Measurements from ENCODE around the gene CCNL1.
A peak's percentile ranks its signal among the peaks of the same experiment; 100 is the strongest.

The CCNL1 gene

DNA sequence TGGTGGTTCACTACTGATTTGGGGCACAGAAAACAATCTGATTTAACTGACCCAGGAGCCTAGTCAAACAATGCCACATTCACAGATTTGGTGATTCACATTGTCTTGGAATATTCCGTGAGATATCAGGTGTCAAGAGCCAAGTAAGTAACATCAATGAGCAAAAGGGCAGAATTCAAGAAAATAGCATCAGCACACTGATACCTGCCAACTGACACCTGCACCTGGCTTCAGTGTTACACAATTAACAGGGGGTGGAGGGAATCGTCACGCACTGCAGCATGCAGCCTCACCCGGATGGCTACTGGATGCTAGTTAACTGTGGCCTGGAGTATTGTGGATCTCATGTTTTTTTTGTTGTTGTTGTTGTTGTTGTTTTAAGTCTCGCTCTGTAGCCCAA is 17.6 kb downstream of the CCNL1 start:
- no peak for DNase-seq

- DNase-seq = no peak
These were observed 19.9 kb downstream of the CCNL1 start for GRCh38 chr3:157139938-157140534.

DNA sequence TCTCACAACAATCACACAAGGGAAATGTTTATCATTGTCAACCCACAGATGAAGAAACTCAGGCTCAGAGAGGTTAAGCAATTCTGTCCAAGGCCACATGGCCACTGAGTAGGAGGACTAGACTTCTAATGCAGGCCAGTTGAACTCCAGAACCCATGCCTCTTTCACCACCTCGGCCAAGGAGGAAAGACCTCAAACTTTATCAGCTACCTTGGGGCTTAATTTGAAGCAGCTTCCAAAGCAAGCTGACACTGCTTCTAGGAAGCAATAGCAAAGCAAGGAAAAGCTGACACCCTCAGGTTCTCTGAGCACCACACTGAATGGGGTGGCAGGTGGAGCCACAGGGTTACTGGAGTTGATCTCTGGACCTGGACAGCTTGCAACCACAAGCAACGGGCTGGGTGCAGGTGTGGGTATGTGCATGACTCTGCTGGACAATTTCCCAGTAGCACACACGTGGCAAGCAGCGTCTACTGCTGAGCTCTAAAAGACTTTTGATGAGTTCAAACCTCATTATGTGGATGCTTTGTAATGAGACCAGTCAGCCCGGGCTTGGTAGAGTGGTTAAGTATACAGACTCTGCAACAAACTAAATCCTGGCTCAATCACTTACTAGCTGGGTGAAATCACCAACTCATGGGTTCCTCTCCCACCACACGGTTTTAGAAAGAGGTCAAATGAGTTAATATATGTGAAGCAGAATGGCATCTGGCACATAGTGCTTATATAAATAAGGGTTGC is 23.1 kb downstream of the CCNL1 start:
- DNase-seq = no peak

DNA sequence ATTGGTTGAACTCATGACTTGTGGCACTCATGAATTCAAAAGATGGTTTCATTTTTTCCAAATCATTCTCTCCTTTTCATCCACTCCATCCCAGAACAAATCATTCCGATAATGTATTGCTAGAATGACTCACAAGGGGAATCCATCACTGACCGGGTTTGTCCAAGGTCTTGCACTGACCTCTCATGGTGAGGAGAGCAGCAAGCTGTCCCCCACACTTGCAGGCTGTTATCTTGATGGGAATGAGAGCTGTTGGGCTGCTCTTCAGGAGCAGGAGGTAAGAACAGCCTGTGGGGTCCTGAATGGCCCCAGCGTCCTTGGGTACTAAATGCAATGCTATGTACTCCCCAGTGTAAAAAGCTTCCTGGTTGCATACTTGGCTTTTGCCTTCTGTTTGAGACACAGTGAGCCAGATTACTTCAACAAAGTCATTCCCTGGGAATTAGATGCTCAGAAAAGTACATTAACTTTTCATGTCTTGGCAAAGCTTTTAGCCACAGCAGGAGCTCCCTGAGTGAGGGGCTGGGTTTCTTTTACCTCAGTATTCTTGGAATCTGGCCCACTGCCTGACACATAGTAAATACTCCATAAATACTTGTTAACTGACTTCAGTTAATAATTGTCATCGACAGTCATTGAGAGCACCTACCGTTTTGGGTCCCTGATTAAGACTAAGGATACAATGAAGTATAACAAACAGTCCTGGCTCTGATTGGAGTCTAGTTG is 24.1 kb downstream of the CCNL1 start:
- no peak for DNase-seq

- DNase-seq = no peak
These were observed 25.2 kb downstream of the CCNL1 start for GRCh38 chr3:157134620-157135191.

GRCh38 chr3:157133434-157134320 is 26.3 kb downstream of the CCNL1 start:
- no peak for DNase-seq

DNA sequence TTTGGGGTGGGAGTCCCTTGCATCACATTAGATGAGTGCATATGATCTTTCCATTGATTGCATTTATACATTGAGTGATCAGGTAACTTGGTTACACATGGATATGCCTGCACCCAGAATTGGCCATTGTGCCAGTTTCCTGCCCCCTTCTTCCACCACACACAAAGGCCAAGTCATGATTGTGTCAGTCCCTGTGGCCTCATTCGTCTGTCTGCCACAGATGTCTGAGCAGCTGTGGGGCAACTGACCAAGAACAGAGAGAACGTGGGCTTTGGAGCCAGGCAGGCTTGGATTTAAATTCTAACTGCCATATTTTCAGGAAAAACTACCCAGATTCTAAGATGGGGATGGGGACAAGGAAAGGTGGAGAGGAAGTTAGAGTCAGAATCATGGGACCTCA is 27.0 kb downstream of the CCNL1 start:
- no peak for DNase-seq

GRCh38 chr3:157132341-157132740 is 27.6 kb downstream of the CCNL1 start:
- no peak for DNase-seq

- DNase-seq = no peak
These were observed 28.1 kb downstream of the CCNL1 start for GRCh38 chr3:157131861-157132260.

- DNase-seq = peak in 1 of 2 experiments; percentile 49
These were observed 29.3 kb downstream of the CCNL1 start for GRCh38 chr3:157130467-157131251.

GRCh38 chr3:157129803-157130466 is 30.0 kb downstream of the CCNL1 start:
- no peak for DNase-seq

DNA sequence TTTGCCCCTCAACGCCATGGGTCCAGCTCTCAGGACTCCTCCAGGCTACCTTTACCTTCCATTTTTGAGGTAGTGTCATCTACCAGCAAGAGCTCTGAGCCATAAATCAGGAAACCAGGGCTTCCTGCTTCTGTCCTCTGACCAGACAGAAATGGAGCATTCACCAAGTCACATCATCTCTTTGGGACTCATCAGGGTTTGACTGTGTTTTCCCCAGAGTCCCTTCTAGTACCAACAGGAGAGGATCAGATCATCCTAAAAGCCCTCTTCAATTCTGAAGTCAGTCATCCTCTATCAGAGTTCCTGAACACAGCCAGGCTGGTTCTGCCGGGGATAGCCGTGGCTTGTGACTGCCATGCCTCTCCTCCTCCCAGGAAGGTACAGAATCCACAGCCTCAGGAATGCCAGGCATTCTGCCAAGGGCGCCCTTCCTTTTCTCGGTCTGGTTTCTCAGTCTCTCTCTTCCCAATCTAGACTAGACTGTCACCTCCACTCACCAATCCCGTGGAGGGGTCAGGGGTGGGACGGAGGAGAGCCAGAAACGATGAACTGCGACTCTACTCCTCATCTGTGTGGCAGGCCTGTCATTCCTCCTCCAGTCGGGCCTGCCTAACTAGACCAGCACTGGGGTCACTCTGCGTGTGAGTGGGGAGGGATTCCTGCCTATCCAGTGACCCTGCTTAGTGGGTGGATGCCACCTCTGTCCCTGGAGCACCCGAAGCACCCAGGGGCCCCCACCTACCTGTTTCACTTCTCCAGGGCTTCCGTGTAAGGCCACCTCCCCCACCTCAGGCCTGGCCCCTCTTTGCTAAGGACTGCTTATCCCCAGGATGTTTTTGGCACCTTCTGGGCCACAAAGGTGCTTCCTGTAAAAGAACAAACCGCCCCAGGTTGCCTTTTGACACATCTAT is 30.9 kb downstream of the CCNL1 start:
- DNase-seq = no peak

DNA sequence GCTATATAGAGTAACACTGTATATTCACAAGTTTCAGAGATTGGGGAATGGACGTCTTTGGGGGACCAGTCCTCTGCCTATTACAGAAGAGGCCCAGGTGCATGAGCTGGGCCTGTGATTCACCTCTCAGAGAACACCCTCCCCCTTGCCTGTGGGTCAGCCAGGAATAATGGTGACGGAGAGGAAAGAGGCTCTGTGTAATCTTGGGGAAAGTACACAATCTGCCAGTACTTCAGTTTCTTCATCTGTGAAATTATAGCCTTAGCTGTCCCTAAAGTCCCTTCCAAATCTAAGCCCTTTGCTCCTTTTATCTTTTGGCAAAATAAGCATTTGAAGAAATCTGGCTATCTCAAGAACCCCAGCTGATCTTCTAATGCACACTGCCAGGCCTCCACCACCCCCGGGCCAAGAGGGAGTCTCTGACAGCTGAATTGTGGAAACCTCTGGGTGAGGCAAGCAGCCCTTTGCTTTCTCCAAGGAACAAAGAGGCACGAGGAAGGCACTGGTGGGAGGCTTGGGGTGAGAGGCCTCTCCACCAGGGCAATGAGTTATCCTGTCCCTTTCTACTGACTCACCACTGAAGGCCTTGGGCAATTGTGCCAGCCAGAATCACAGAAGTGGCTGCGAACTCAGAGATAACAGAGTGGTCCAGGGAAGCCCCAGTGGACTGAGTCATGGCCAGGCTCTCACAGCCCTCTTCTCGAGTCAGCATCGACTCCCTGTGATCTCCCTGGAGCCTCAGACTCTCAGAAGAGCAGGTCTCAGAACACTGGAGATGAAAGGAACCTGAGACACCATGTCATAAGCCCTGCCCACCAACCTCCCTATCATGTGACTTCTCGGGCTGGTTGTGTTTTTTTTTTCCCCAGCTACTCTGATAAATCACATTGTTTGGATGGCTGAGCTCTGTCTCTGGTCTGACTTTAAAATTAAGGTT is 31.8 kb downstream of the CCNL1 start:
- DNase-seq = peak in 1 of 2 experiments; percentile 46

DNA sequence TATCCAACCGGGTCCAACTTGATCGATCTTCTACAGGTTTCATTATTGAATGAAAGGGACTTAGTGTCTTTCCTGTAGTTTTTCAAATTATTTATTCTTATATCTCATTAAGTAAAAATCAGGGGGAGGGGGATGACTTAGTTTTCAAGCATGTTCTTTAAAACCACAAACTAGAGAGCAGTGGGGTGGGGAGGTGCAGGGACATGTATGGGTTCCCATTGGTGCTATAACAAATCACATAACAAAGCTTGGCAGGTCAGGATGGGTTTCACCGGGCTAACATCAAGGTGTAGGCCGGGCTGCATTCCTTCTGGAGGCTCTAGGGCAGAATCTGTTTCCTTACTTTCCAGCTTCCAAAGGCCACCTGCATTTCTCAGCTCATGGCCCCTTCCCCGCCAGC is 32.7 kb downstream of the CCNL1 start:
- no peak for DNase-seq

DNA sequence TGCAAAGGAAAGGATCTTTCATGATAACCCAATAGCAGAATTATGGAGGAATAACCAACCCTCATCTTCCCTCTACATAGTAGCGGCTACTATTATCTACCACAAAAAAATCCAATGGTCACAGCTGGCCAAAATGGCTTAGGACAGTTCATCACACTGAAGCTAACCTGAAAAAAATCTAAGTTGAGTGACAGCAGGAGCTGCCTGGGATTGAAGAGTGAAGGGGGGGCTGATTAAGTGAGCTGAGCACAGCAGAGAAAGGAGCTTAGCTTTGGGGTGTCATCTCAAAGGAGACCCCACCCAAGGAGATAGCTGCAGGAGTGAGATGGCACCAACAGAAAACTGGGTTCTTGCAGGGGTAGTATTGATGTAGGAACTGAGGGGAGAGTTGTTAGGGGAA is 33.6 kb downstream of the CCNL1 start:
- DNase-seq = no peak

- peak; percentile 91 to 94 for DNase-seq
These were observed 34.8 kb downstream of the CCNL1 start for GRCh38 chr3:157125101-157125500.

DNA sequence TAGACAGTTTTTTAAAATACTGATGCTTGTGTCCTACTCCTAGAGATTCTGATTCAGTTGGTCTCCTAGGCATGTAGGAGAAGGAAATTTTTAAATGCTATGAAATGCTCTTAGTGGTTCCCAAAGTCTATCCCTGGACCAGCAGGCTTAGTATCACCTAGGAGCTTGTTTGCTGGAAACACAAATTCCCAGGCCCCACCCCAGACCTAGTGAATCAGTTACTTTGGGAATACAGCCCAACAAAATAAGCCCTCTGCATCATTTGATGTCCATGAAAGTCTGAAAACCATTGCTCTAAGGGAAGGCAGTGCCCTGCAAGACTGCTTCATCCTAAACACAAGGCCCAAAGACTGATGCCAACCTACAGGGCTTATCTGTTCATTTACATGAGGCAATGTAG is 36.3 kb downstream of the CCNL1 start:
- DNase-seq = no peak

- DNase-seq = no peak
These were observed 37.0 kb downstream of the CCNL1 start for GRCh38 chr3:157122832-157123427.

GRCh38 chr3:157122116-157122515 is 37.8 kb downstream of the CCNL1 start:
- DNase-seq = no peak

Data from NCI-H524 (cell line).